ENCODE data around the gene CSNK1G2.

- TF ChIP-seq POLR2A (IDR thresholded peaks at IDR 0.05; ENCODE audit: low read depth): no peak
- no peak for TF ChIP-seq CTCF (IDR thresholded peaks at IDR 0.05)
- no peak for TF ChIP-seq POLR2AphosphoS5 (IDR thresholded peaks at IDR 0.05)
- TF ChIP-seq EP300 (IDR thresholded peaks at IDR 0.05): no peak
Observed at GRCh38 chr19:1922803-1923202, 18.2 kb upstream of the CSNK1G2 start.

Measured in esophagus muscularis mucosa (tissue), 4 donors.